A549 (cell line): ENCODE results near the gene HSPB7. TPM values are rescaled to one million over a fixed set of nuclear protein-coding genes. Genes with fewer than 3 reads are reported as not detected.

Experiments used
- ATAC-seq, 2 experiments: fragments of 200-7000 bp in 1 of 2; fragments of >200 bp in 1 of 2; cut with Nextera tagmentation in 1 of 2; cut with Tn5 transposase in 1 of 2; 3 replicates each; pipeline versions ENCODE4 v1.8.0 to v1.9.1; 2018 to 2020; ENCODE audit warnings: mild to moderate bottlenecking in 1 of 2, moderate library complexity in 1 of 2
- CTCF ChIA-PET: fragments of 300-600 bp; sonication (Branson Sonifier 250); formaldehyde crosslinking; extraction: SDS; loops from one replicate; lab custom pipeline; 2021; ENCODE audit warnings: antibody characterized with exemption, inconsistent platforms; lab: Yijun Ruan, JAX
- POLR2A ChIA-PET: fragments of 350-600 bp; formaldehyde crosslinking; extraction: SDS; loops from one replicate; lab custom pipeline; 2021; ENCODE audit warnings: antibody characterized with exemption, inconsistent platforms; lab: Yijun Ruan, JAX
- DNase-seq, 2 experiments: peaks; one replicate each; pipeline versions ENCODE4 v3.0.0 to v3.0.0-alpha.2; 2011 to 2016; ENCODE audit warnings: low read depth in 1 of 2, low spot score in 1 of 2
- FAIRE-seq: peaks from 2 replicates; lab custom pipeline; 2011; peaks lifted over from hg19 to GRCh38; lab: Jason Lieb, UNC
- H3K27ac ChIP-seq, 2 experiments: fragments of >200 bp; sonication (Bioruptor Twin); formaldehyde crosslinking; 3 replicates each; pipeline ENCODE4 v1.5.1; 2016 to 2017
- H3K4me1 ChIP-seq: fragments of >200 bp; sonication (Bioruptor Twin); formaldehyde crosslinking; 3 replicates; pipeline ENCODE4 v1.6.1; 2016
- H3K4me2 ChIP-seq: fragments of >200 bp; sonication (Bioruptor Twin); formaldehyde crosslinking; 3 replicates; pipeline ENCODE4 v1.6.1; 2016
- H3K4me3 ChIP-seq: fragments of >200 bp; sonication (Bioruptor Twin); formaldehyde crosslinking; 3 replicates; pipeline ENCODE4 v1.5.1; 2016
- H3K9me3 ChIP-seq: fragments of >200 bp; sonication (Bioruptor Twin); formaldehyde crosslinking; 3 replicates; pipeline ENCODE4 v1.6.1; 2016
- CBX2 ChIP-seq: fragments of 200-600 bp; sonication (generic); IDR thresholded peaks from 2 replicates; pipeline ENCODE4 v1.6.1; 2016; ENCODE audit warnings: low read depth, mild to moderate bottlenecking, borderline replicate concordance
- CEBPB ChIP-seq, 2 experiments: fragments of >200 bp in 1 of 2; sonication (Bioruptor Twin) in 1 of 2; formaldehyde crosslinking in 1 of 2; IDR thresholded peaks; 2 replicates each; pipeline ENCODE4 v1.6.1; 2012 to 2016
- CHD4 ChIP-seq: fragments of 200-600 bp; sonication (generic); IDR thresholded peaks from 2 replicates; pipeline ENCODE4 v1.6.1; 2016; ENCODE audit warnings: antibody characterized with exemption, mild to moderate bottlenecking, borderline replicate concordance
- FOSL2 ChIP-seq, 2 experiments: fragments of 450-650 bp in 1 of 2; fragments of >200 bp in 1 of 2; sonication (Bioruptor Twin) in 1 of 2; formaldehyde crosslinking; IDR thresholded peaks; 2 replicates each; pipeline versions ENCODE4 v1.5.0 to v1.6.1; 2016 to 2020; ENCODE audit warnings: mild to moderate bottlenecking in 1 of 2, moderate library complexity in 1 of 2
- FOXS1 ChIP-seq: fragments of 250-450 bp; sonication (Bioruptor Pico); IDR thresholded peaks from 2 replicates; pipeline ENCODE4 v1.5.0; 2020; ENCODE audit warnings: mild to moderate bottlenecking, moderate library complexity
- GATA3 ChIP-seq: IDR thresholded peaks from 2 replicates; pipeline ENCODE4 v1.6.1; 2012; ENCODE audit warnings: borderline replicate concordance
- HEYL ChIP-seq: fragments of 250-450 bp; sonication (Bioruptor Pico); IDR thresholded peaks from 2 replicates; pipeline ENCODE4 v1.8.0; 2021; ENCODE audit warnings: mild to moderate bottlenecking, moderate library complexity
- HOXA7 ChIP-seq: fragments of 250-450 bp; sonication (Bioruptor Pico); IDR thresholded peaks from 2 replicates; pipeline ENCODE4 v1.5.0; 2020; ENCODE audit warnings: mild to moderate bottlenecking, moderate library complexity
- JUN ChIP-seq, 2 experiments: fragments of >200 bp; sonication (Bioruptor Twin); formaldehyde crosslinking; IDR thresholded peaks; 2 replicates in 1 of 2; 3 replicates in 1 of 2; pipeline ENCODE4 v1.6.1; 2016 to 2017
- JUNB ChIP-seq: fragments of >200 bp; sonication (Bioruptor Twin); formaldehyde crosslinking; IDR thresholded peaks from 2 replicates; pipeline ENCODE4 v1.6.1; 2016
- KDM5A ChIP-seq: fragments of 200-600 bp; sonication (generic); IDR thresholded peaks from 2 replicates; pipeline ENCODE4 v1.6.1; 2016; ENCODE audit warnings: antibody characterized with exemption, mild to moderate bottlenecking
- NFE2L2 ChIP-seq: fragments of 150-350 bp; conservative IDR thresholded peaks from 2 replicates; pipeline ENCODE4 v1.6.1; 2014; ENCODE audit warnings: low read length
- POLR2A ChIP-seq: IDR thresholded peaks from 2 replicates; pipeline ENCODE4 v1.6.1; 2012; ENCODE audit warnings: mild to moderate bottlenecking, low read length
- RAD21 ChIP-seq, 2 experiments: fragments of >200 bp in 1 of 2; sonication (Bioruptor Twin) in 1 of 2; formaldehyde crosslinking in 1 of 2; IDR thresholded peaks in 1 of 2; conservative IDR thresholded peaks in 1 of 2; 2 replicates in 1 of 2; 3 replicates in 1 of 2; pipeline ENCODE4 v1.6.1; 2012 to 2018; ENCODE audit warnings: inconsistent platforms in 1 of 2
- RARB ChIP-seq: fragments of 250-450 bp; sonication (Bioruptor Pico); IDR thresholded peaks from 2 replicates; pipeline ENCODE4 v1.8.0; 2021; ENCODE audit warnings: mild to moderate bottlenecking, moderate library complexity
- SMC3 ChIP-seq: fragments of >200 bp; sonication (Bioruptor Twin); formaldehyde crosslinking; IDR thresholded peaks from 3 replicates; pipeline ENCODE4 v1.6.1; 2018; ENCODE audit warnings: inconsistent platforms
- ZSCAN20 ChIP-seq: fragments of 250-450 bp; sonication (Bioruptor Pico); IDR thresholded peaks from 2 replicates; pipeline ENCODE4 v1.8.0; 2022; ENCODE audit warnings: mild to moderate bottlenecking, moderate library complexity
- WGBS: methylation state at CpG from one replicate; pipeline ENCODE4 v1.1.6; 2017; ENCODE audit errors: missing lambda C conversion rate; 5-methylcytosine and 5-hydroxymethylcytosine counted together
- polyA plus RNA-seq, 4 experiments: library from polyadenylated mRNA; depleted of rRNA in 3 of 4; stranded (reverse); fragments of >200 nt; fragmentation: RNase III in 1 of 4; extraction: RNeasy Plus Mini Kit Qiagen cat#74134 plus additional on column Dnase treatment in 1 of 4; gene quantifications; 2 replicates in 3 of 4; 3 replicates in 1 of 4; pipeline ENCODE4 v1.2.3, GENCODE V29; 2011 to 2017
- TF ChIP-seq, protein P1 (sequence below): fragments of >200 bp; sonication (Bioruptor Twin); formaldehyde crosslinking; IDR thresholded peaks from 2 replicates; pipeline ENCODE4 v1.6.1; 2016
- TF ChIP-seq, protein P2 (sequence below): fragments of >200 bp; sonication (Bioruptor Twin); formaldehyde crosslinking; IDR thresholded peaks from 3 replicates; pipeline ENCODE4 v1.5.1; 2016
- TF ChIP-seq, protein P3 (sequence below): IDR thresholded peaks from 2 replicates; pipeline ENCODE4 v1.6.1; 2012
- TF ChIP-seq, protein P4 (sequence below): fragments of 450-650 bp; IDR thresholded peaks from 2 replicates; pipeline ENCODE4 v1.6.1; 2014; ENCODE audit warnings: antibody characterized with exemption

Gene HSPB7
- polyA plus RNA-seq, 2 of the 4 experiments (the other 2 are of a cell fraction): not detected

DNA sequence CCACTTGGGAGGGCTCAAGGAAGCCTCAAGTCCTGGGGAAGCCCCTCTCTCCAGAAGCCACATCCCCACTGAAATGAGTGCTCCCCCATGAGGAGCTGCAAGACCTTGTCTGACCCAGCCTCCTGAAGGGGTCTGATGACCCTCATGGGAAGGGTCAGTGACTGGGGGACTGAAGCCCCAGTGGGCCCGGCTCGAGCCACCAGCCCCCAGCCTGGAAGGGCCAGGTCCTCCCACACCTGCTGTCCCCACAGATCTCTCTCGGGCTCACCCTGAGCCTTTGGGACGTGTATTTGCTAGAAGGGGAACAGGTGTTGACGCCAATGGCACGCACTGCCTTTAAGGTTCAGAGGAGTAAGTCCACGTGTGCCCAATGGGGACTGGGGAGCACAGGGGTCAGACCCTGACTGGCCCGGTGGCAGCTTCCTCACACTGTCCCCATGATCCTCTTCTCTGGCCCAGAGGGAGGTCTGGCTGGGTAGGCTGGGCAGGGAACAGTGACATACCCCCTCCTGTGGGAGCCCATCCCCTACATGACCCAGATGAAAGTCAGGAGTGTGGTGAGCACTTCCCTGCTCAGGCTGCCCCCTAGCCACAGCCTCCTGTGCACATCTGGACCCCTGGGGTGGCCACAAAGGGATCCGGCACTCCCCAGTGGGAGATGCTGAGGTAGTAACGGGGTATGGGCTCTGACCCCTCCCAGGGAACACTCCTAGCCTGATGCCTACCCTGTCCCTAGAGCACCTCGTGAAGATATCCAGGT is 26.2 kb downstream of the HSPB7 start:
- Histone ChIP-seq H3K9me3 (no peaks in the 10 kb centered on the region), H3K4me2 (no peak overlapping the region), H3K4me1 (no peaks in the 10 kb centered on the region), H3K4me3 (no peak overlapping the region), H3K27ac (no peak overlapping the region)
- ATAC-seq (no peak), DNase-seq (no peak), FAIRE-seq (no peak)
- TF ChIP-seq, protein P1, sequence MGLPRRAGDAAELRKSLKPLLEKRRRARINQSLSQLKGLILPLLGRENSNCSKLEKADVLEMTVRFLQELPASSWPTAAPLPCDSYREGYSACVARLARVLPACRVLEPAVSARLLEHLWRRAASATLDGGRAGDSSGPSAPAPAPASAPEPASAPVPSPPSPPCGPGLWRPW: no peak
- TF ChIP-seq HOXA7 (no peak), JUN (IDR thresholded peaks at IDR 0.05) (no peak), FOXS1 (CRISPR knock-in tag) (no peak), RARB (CRISPR knock-in tag) (no peak), KDM5A (no peak), SMC3 (no peak), CBX2 (no peak), NFE2L2 (no peak), POLR2A (no peak), GATA3 (no peak), JUNB (no peak), CHD4 (no peak), ZSCAN20 (CRISPR knock-in tag) (no peak), FOSL2 (IDR thresholded peaks at IDR 0.05) (no peak), FOSL2 (CRISPR knock-in tag; IDR thresholded peaks at IDR 0.05) (no peak), HEYL (no peak), CEBPB (IDR thresholded peaks at IDR 0.05) (no peak)
- TF ChIP-seq, protein P2, sequence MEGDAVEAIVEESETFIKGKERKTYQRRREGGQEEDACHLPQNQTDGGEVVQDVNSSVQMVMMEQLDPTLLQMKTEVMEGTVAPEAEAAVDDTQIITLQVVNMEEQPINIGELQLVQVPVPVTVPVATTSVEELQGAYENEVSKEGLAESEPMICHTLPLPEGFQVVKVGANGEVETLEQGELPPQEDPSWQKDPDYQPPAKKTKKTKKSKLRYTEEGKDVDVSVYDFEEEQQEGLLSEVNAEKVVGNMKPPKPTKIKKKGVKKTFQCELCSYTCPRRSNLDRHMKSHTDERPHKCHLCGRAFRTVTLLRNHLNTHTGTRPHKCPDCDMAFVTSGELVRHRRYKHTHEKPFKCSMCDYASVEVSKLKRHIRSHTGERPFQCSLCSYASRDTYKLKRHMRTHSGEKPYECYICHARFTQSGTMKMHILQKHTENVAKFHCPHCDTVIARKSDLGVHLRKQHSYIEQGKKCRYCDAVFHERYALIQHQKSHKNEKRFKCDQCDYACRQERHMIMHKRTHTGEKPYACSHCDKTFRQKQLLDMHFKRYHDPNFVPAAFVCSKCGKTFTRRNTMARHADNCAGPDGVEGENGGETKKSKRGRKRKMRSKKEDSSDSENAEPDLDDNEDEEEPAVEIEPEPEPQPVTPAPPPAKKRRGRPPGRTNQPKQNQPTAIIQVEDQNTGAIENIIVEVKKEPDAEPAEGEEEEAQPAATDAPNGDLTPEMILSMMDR: no peak
- TF ChIP-seq, protein P3, sequence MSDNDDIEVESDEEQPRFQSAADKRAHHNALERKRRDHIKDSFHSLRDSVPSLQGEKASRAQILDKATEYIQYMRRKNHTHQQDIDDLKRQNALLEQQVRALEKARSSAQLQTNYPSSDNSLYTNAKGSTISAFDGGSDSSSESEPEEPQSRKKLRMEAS: no peak
- TF ChIP-seq, protein P4, sequence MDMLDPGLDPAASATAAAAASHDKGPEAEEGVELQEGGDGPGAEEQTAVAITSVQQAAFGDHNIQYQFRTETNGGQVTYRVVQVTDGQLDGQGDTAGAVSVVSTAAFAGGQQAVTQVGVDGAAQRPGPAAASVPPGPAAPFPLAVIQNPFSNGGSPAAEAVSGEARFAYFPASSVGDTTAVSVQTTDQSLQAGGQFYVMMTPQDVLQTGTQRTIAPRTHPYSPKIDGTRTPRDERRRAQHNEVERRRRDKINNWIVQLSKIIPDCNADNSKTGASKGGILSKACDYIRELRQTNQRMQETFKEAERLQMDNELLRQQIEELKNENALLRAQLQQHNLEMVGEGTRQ: no peak
- CTCF ChIA-PET: no interaction called here
- POLR2A ChIA-PET: no interaction called here
- WGBS: 80% methylated on average over 1 of the region's 11 CpGs

- no peak for ATAC-seq
- Histone ChIP-seq H3K4me3 (no peak overlapping the region), H3K9me3 (no peaks in the 10 kb centered on the region), H3K4me1 (no peaks in the 10 kb centered on the region), H3K27ac (no peak overlapping the region), H3K4me2 (no peak overlapping the region)
- 46% methylated on average over 6 of the region's 9 CpGs for WGBS
- POLR2A ChIA-PET: no interaction called here
- no peak for DNase-seq
- FAIRE-seq: no peak
- CTCF ChIA-PET: interaction anchor here (0.6 kb wide), 1 partner anchor 13 kb away, joined by 3 read pairs; no protein-coding TSS in a partner anchor
- TF ChIP-seq RAD21 (conservative IDR thresholded peaks at IDR 0.05 in 1 of 2, IDR thresholded peaks at IDR 0.05 in 1 of 2): no peak
These were observed 28.1 kb downstream of the HSPB7 start for GRCh38 chr1:15989776-15990175.
